ENCODE data around the gene POLE.

DNA sequence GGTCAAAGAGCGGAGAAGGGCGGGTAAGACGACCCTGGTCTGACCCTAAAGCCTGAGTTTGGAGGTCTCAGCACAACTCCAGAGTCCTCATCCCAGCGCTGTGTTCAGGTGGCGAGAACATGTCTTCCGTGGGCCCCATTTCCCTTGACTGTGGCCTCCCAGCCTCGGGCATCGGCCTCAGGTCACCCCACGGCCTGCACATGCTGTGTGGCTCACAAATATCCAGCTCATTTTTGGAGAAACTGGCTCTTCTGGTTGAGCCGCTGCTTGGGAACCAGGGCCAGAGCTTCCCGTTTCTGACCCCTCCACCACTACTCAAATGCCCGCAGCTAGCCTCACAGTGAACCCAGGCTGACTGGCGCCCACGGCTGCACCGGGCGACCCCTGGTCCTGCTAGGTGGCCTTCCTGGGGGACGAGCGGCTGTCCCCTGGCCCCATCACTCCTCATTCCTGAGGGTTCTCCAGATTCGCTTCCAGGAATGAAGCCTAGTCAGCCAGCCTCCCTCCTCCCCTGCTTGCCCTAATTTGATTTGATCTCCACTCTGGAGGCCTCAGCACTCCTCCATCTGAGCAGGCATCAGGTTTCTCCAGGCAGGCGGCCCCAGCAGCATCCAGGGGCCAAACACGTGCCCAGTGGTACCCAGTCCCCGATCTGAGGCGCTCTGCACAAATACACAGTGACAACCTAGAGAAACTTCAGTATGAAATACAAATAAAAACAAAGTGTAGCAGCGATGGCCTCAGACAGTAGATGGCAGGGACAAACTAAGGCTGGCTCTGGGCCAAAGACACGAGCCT is 63.9 kb downstream of the POLE start:
- TF ChIP-seq CTCF (IDR thresholded peaks at IDR 0.05; ENCODE audit: low read depth, low read length) (no peak), MYC (IDR thresholded peaks at IDR 0.05; ENCODE audit: low read depth, low read length) (no peak), POLR2A (IDR thresholded peaks at IDR 0.05; ENCODE audit: extremely low read depth, insufficient read length) (no peak)
- TF ChIP-seq, protein P1, sequence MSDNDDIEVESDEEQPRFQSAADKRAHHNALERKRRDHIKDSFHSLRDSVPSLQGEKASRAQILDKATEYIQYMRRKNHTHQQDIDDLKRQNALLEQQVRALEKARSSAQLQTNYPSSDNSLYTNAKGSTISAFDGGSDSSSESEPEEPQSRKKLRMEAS (IDR thresholded peaks at IDR 0.05; ENCODE audit: low read depth, low read length): no peak
